Stimulated activated CD4-positive, alpha-beta T cell treated with anti-CD3 and anti-CD28 coated beads, Interleukin-2, amount 100 ng/mL, for 48 hours (primary cell): Measurements from ENCODE around the gene RPL28.
"Not testable (repeated sequence)": the region's sequence is repeated elsewhere in the genome, so short reads cannot be mapped to it uniquely, and the experiment has no call there.

ENCODE experiments used
- DNase-seq, 2 donors: peaks; one replicate each; pipeline ENCODE4 v3.0.0-alpha.2; 2020

Gene RPL28

GRCh38 chr19:55433292-55433691 is 47.6 kb downstream of the RPL28 start:
- no peak for DNase-seq

DNA sequence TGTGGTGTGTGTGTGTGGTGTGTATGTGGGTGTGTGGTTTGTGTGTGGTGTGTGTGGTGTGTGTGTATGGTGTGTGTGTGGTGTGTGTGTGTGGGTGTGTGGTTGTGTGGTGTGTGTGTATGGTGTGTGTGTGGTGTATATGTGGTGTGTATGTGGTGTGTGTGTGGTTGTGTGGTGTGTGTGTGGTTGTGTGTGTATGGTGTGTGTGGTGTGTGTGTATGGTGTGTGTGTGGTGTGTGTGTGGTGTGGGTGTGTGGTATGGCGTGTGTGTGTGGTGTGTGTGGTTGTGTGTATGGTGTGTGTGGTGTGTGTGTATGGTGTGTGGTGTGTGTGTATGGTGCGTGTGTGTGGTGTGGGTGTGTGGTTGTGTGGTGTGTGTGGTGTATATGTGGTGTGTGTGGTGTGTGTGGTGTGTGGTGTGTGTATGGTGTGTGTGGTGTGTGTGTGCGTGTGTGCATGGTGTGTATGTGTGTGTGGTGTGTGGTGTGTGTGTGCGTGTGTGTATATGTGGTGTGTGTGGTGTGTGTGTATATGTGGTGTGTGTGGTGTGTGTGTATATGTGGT is 48.7 kb downstream of the RPL28 start:
- DNase-seq, result no peak

- DNase-seq, result no peak
These were observed 49.3 kb downstream of the RPL28 start for GRCh38 chr19:55435020-55435419.

- no peak for DNase-seq
These were observed 51.1 kb downstream of the RPL28 start for GRCh38 chr19:55436847-55437246.

DNA sequence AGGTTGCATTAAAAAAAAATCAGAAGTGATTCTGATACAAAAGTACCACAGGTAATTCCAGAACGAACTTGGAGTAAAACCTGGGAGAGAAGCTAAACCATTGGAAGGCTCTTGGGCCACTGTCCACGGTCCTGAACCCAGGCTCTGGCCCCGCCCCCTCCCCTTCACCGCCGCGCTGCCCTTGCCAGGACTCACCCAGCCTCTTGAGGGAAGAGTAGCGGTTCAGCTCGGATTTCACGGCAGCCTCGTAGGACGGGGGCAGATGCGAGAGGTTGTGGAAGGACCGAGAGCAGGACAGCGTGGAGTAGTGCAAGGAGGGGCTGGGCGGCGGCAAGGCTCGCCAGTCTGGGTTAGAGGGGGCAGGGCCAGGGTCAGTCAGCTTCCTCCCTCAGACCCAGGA is 51.7 kb downstream of the RPL28 start:
- DNase-seq, result no peak

DNA sequence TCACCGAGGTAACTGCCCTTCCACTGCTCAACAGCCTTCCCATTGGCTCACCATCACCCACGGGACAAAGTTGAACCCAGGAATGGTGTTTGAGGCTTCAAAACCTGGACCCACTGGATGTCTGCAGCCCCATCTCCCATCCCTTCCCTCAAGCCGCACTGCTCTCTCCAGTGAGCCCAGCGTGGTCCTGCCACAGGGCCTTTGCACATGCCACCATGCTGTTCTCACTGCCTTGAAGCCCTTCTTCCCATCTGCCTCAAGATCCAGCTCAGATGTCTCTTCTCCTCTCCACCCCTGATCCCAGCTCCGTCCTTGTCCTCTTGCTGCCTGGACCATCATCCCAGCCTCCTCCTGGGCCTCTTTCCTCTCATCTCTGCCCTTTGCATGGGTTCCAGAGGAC is 53.3 kb downstream of the RPL28 start:
- no peak for DNase-seq

- no peak for DNase-seq
These were observed 54.8 kb downstream of the RPL28 start for GRCh38 chr19:55440411-55441105.

DNA sequence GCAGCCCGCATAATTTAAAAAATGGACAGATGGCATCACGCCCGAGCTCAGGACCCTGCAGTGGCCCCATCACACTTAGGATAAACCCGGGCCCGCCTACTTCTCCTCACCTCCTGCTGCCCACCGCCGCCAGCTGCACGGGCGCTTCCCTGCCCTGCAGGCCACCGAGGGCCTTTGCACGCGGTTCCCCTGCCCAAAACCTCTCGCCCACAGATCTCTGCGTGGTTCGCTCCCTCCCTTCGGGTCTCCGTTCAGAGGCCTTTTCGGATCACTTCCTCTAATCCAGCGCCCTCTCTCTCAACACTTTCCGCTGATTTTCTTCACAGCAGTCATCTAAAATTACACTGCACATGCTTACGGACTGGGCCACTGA is 55.6 kb downstream of the RPL28 start:
- no peak for DNase-seq

DNA sequence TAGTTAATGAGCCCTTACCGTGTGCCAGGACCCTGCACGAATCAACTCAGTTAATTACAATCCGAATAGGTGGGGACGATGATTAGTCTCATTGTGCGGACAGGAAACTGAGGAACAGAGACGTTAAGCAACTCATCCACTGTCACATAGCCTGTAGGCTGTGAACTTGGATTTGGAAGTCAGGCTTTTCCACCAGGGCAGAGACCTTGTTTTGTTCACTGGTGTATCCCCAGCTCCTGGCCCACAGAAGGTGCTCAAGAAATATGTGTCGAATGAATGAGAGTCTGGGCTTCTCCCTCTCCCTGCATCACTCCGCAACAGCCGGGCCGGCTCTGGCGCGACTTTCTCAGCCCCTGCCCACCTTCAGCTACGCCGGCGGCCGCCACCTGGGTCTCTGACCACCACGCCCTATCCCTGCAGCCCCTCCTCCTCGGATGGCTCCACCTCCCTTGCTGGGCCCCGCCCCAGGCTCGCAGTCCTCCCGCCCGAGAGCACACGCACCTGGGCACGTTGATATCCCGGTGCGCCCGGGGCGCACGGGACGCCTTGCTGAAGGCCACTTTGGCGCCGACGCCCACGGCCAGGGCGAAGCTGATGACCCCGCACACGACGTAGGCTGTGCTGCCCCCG is 56.1 kb downstream of the RPL28 start:
- DNase-seq, result no peak

- no peak for DNase-seq
These were observed 56.7 kb downstream of the RPL28 start for GRCh38 chr19:55442372-55442961.

DNA sequence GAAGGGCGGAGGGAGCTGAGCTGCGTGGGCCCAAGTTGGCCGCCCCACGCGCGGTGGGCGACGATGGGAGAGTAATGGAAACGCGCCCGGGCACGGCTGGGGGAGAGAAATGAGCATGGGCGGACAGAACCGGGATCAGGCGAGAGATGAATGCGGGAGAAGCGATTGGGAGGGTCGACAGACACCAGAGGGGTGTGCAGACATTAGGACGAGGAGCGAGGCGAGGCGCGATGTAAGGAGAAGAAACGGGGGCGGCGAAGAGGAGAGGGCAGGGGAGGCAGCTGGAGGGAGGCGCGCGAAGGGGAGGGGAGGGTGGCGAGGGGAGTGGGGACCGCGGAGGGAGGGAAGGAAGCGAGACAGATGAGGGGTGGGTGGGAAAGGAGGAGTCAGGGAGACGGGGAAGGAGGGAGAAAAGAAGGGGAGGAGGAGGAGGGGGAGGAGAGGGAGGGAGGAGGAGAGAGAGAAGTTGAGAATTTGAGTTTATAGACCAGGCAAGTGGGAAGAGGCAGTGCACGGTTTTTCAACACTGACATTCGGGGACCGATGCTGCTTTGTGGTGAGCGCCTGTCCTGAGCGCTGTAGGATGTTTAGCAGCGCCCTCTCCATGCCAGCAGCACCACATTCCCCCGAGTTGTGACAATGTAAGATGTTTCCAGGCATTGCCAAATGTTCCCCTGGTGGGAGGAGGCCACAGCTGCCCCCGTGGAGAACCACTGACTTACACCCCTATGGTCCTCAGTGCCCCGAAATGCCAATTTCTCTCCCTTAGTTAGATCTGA is 57.5 kb downstream of the RPL28 start, which contains the start of gene SHISA7:
TSS of gene SHISA7 (minus strand) at position 256 of the 779 bp plus-strand sequence. CDS start 437 bp downstream, outside the sequence.
- no peak for DNase-seq

DNA sequence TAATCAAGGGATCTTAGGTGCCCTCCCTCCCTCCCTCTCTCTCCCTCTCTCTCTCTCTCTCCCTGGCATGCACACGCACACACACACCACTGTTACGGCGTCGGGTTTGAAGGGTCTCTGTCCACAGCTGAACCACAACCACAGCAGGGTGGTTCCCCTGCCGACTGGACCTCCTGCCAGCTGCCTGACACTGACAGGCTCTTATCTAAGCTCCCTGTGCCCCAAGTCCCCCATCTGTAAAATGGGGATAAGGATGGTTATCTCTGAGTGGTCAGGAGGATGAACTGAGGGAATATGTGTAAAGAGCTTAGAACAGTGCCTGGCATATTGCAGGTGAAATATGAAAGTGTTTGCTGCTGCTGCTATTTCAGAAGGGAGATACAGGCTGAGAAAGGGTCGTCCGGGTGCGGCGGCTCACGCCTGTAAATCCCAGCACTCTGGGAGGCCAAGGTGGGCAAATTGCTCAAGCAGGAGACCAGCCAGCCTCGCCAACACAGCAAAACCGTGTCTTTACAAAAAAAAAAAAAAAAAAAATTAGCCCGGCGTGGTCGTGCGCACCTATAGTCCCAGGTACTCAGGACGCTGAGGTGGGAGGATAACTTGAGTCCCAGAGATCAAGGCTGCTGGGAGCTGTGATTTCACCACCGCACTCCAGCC is 58.2 kb downstream of the RPL28 start:
- DNase-seq, result no peak

DNA sequence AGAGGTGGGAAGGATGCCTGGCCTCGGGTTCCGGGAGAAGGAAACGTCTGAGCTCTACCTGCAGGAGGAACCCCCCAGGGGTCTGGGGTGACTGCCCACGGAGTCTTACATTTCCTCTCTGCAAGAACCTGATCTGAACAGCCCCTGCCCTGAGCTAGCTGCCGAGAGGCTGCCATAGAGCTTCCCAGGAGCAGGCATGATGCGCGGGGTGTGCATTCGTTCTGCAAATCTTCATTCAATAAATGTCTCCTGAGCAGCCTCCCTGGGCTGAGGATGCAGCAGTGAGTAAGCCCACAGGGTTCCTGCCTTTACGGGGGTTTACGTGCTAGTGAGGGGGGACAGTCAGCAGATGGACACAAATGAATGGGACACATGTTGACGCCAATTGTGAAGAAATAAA is 58.9 kb downstream of the RPL28 start:
- no peak for DNase-seq

GRCh38 chr19:55446060-55446459 is 60.3 kb downstream of the RPL28 start:
- DNase-seq, result no peak

DNA sequence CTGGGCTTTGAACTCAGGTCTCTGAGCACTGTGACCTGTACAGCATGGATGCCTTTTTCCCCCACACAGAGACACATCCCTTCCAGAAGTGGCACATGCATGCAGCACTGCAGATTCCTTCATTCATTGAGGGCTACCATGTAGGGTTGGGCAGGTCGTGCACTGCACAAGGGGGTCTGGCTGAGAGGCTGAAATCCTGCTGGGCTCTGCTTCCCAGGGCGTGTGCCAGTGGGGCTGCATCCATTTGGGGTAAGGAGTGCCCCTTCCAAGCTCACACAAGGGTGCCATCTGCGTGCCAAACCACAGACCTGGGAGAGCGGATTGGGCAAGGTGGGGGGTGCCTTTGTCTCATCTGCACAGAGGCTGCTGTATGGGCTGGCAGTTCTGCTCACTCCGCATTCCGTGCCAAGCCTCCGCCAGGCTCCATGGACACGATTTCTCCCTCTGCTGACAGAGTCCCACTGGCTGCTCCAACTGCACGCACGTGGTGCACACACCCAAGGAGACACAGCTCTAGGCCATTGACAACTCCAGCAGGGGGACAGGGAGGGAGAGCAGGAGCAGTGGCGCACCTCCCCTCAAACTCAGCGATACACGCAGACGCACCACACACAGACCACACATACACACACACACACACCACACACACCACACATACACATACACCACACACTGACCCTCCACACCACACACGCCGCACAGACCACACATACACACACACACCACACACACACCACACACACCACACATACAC is 61.9 kb downstream of the RPL28 start:
- no peak for DNase-seq

DNA sequence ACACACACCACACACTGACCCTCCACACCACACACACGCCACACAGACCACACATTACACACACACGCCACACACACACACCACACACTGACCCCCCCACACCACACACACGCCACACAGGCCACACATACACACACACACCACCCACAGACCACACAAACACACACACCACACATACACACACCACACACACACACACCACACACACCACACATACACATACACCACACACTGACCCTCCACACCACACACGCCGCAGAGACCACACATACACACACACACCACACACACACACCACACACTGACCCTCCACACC is 62.4 kb downstream of the RPL28 start:
- not testable (repeated sequence) for DNase-seq

DNA sequence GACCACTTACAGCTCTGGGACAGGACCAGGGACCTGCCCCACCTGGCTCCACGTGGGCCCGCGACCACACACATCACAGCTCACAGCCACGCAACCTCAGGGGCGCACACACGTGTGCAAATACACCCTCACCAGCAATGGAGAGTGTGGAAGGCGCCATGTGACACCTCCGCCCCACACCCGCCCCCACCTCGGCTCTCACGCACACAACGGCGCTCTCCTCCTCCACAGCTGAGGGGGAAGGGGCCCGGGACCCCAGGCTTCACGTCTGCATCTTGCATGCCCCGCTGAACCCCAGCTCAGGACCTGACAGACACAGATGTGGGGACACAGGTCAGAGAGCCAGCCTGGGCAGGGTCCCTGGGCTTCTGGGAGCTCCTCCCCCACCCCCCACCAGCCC is 63.7 kb downstream of the RPL28 start:
- DNase-seq, result no peak

DNA sequence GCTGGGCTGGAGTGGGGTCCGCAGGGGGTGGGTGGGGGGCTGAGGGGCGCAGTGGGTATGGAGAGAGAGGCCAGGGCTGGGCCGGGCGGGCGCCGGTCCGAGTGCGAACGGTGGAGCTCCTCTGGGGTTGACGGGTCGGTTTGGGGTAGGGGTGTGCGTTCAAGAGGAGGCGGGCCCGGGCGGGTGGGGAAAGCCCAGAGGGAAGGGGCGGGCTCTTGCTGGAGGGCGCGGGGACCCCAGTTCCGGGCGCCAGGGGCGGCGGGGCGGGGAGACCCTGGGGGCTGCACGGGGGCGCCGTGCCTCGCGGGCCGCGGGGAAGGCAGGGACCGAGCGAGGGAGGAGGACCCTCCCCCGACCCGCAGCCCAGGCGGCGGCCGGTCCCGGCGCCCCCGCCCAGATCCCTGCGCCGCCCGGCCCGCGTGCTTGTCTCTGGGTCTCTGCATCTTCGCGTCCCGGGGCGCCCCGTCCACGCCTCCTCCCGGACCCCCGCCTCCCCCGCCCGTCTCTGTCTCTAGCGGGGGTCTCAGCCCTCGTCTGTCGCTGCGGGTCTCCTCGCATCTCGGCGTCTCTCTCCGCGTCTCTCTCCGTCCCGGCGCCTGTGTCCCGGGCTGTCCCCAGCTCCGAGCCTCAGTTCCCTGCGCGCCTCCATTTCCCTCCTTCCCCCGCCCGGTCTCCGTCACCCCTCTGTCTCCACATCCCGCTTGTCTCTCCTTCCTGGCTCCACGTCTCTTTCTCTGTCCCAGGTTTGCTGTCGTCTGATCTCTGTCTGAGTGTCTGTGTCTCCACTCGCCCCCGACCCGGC is 65.6 kb downstream of the RPL28 start:
- no peak for DNase-seq

DNA sequence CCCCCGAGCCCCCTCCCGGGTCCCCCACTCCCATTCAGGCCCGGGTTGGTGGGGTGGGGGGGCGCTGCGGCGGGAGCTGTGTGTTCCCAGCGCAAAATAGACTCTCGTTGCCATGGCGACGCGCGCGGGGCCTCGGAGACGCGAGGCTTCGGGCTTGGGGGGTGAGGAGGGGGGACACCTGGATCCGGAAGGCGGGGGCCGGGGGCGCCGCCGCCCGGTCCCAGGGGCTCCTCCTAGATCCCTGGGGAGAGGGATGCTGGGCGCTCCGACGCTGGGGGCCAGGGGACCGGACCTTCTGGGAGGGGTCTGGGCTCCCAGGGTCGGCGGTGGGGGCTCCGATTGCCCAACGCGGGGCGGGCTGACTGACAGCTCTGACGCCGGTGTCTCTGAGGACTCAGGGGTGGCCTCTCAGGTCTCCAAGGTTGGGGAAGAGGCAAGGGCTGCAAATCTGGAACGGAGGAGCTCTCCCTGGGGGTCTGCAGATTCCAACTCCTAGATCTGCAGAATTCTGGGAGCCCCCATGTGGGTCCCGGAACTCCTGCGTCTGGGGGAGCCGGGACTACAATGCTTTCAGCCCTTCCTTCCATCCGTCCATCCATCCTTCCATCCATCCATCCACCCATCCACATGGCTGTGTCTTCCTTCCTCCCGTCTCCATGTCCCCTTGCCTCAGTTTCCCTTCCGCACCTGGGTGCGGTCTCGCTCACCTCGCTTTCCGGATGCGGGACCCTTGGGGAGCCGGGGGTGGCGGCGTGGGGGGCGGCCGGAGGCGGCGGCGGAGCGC is 66.4 kb downstream of the RPL28 start:
- DNase-seq, result no peak
